Stimulated activated CD4-positive, alpha-beta T cell treated with anti-CD3 and anti-CD28 coated beads, Interleukin-1b, Interleukin-23, amount 100 ng/mL, for 4 hours (primary cell): ENCODE data around the gene PRR5L.
A peak's percentile ranks its signal among the peaks of the same experiment; 100 is the strongest.

Experiments used
- DNase-seq, 2 donors: peaks; one replicate each; pipeline ENCODE4 v3.0.0-alpha.2; 2020; ENCODE audit warnings: low read depth in 2 of 2

Gene PRR5L

DNA sequence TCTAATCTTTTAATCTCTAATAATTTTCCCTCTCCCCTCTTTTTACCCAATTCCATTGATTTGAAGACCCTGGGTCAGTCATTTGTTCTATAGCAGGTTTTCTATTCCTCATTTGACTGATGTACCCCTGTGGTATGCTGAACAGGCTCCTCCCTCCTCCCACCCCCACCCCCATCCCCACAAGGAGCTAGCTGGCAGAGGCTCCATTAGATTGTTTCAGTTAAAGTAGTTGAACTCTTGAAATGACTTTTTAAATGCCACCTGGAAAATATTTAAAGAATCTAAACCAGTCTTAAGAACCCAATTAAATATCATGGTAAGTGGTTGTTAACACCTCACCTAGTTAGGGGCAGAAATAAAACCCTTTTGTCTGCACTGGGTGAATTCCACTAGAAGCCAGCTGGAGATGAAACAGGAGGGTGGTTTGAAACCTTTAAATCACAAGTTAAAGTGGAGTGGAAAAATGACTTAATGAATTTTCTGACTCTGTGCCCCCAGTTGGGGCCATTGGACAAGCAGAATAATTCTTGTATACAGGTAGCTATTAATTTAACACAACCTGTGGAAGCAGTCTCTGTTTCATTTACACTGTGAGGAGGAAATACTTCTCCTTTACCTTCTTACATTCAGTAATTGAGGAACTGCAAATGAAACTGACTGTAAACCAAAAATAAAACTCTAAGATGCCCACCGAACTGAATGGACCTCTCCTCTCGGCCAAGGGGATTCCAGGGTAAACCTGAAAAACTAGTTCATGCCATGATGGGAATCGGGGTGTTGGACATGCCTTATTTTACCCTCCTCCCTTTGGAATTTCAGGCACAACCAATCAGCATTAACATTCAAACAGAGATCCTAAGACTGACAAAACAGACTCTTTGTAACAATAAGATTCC is 30.7 kb downstream of the PRR5L start:
- no peak for DNase-seq

DNA sequence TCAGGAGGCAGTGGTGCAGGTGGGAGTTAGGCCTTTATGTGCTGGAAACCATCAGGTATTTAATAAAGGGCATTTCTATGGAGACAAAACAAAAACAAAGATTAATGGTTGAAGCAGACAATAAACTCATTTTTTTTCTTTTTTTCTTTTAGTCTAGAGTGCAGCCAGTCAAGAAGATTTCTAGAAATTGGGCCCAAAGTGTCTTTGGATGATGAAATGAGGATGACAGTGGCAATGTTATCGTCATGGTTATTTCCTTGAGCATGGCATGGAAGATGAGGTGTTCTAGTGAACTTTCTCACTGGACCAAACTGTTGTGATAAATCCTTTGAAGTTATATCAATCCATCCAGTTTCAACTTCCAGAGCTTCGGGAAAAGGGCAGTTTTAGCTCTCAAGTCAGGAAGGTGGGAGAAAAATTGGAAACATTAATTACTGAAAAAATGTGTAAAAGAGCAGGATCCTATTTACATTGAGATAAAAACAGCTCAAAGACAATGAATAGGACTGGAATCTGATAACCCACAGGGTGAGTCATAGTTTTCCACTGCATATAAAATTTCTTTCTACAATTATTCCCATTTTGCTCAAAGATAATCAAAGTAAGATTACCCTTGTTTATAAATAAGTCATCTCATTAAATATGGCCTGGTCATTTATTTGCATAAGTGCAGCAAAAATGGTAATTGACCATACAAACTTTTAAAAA is 33.0 kb downstream of the PRR5L start:
- no peak for DNase-seq

DNA sequence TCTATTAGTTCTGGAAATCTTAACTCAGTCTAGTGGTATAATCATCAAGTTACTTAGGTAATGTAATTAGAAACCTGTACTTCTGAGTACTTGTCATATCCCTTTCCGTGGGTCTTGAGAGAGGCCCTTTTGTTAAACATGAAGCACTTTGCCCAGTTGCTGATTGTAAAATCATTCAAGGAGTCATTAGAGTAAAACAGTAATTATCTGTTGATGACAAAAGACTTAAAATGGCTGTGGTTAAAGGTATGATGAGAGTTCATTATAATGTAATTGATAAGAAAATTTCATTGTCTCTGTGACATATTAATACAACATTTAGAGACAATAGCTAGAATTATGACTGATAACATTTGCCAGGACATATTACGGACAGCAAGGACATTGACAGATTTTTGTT is 34.3 kb downstream of the PRR5L start:
- no peak for DNase-seq

DNA sequence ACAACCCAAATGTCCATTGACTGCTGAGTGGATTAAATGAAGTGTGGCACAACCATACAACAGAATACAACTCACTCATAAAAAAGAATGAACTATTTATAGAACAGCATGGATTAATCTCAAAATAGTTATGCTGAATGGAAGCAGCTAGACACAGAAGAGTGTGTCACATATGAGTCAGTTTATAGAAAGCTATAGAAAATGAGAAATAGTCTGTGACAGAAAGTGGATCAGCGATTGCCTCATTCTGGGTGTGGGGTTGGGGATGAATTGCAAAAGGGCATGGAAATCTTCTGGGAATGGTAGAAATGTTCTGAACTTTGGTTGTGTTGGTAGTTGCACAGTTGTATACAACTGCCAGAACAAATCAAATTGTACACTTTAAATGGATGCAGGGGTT is 37.4 kb downstream of the PRR5L start:
- no peak for DNase-seq

DNA sequence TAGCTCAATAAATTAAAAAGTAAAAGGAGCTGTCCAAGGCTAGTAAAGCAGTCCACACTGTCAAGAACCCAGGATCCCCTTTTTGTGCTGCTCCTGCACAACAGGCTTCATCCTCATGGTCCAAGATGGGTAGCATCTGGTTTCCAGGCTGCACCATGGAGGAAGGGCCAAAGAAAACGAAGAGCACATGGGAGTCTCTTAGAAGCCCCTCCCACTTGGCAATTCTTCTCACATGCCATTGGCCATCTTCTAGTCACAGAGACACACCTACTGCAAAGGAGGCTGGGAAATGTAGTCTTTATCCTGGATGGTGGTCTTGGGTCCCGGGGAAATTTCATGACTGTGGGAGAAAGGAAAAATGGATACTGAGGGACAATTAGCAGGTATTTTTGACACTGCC is 37.8 kb downstream of the PRR5L start:
- DNase-seq, result no peak

DNA sequence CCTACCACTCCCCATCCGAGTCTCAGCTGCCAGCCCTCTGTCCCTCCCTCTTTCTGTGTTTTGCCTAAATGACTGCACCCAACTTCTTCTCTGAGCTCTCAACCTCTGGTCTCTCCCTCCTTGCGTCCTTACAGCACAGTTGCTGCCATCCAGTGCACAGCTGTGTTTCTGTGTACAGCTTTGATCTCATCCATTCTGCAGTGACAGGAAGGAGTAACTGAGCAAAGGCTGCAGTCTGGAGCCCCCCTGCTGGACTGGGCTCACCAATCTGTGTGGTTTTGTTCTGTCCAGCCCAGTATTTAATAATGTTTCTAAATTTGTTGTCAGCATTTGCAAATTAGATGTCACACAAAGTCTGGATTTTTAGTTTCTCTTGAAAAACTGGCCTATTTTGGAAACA is 43.8 kb downstream of the PRR5L start:
- DNase-seq, result no peak

DNA sequence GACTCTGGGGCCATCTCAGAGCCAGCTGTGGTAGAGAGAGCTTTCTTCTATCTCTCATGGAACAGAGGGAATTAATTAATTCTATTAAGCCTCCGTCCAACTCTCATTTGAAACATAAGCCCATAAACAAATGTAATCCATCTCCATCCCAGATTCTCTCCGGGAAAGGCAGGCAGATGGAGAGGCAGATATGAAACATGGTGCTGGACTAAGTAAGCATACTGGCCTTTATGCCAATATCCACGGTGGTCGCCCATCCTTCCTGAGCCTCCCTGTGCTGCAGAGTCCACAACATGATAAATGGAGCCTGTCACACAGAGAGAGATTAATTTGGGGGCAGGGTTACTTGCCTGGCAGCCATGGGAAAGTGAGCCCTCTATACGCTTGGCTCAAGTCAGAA is 44.8 kb downstream of the PRR5L start:
- DNase-seq, result no peak

DNA sequence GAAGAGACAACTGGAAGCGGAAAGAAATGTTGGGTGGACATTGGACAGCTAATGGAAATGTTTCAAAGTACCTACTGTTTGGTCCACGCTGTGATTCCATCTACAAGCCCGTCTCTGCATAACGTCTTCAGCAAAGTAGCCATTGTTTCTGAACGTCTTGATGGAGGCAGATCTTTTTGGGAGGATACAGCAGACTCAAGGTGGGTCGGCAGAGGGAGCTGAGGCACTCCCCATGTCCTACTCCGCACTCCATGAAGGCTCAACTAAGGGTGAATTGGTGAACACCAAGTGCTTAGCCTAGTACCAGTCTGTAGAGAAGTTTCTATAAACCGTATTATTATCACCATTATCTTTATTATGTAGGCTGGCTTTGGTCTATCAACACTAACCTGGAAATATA is 45.8 kb downstream of the PRR5L start:
- no peak for DNase-seq

DNA sequence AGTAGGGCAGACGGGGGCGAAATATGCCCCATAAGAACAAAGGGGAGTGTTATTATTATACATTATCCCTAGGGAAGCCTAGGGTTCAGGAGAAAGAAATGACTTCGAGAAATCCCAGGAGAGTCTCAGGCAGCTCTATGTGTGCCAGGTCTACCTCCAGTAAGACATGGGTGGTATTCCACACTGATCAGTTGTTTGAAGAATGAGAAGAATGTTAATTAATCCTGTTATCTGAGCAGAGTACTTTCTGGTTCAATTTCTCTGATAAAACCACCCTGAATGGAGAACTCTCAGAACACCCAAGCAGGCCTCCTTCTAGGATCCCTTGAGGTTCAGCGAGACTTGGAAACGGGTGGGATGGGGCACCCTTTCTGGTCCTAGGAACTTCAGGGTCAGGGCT is 46.2 kb downstream of the PRR5L start:
- no peak for DNase-seq

DNA sequence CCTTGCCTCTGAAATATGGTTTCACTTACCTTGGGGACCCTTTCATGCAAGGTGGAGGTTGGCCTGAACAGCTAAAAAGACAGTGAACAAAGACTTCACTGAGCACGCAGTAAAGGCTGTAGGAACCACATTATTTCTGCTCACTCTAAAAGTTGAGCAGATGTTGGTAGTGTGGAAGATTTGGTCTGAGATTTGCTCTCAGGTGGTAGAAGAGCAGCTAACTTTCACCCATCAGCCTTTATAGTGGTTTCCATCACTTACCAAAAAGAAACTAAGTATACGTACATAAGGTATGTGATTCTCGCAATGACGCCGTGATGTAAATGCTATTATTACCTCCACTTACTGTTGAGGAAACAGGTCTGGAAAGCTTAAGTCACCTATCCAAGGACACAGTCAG is 47.3 kb downstream of the PRR5L start:
- no peak for DNase-seq

DNA sequence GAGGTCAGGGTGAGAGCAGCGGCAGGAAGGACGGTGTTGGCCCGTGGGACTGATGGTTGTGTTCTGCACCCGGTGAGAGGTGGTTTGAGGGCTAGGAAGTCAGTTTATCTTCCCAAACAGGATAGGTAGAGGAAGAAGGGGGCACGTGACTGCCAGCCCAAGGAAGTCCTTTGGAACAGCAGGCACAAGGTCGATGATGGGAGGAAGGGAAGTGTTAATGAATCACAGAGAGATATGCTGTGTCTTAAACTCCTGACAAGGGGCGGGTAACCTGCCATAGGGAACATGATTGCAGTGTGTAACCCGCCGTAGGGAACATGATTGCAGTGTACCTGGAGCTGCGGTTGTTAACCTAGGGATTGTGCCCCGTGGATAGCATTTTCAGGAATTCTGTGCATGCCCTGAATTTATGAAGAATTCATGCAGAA is 49.0 kb downstream of the PRR5L start:
- DNase-seq, result no peak

DNA sequence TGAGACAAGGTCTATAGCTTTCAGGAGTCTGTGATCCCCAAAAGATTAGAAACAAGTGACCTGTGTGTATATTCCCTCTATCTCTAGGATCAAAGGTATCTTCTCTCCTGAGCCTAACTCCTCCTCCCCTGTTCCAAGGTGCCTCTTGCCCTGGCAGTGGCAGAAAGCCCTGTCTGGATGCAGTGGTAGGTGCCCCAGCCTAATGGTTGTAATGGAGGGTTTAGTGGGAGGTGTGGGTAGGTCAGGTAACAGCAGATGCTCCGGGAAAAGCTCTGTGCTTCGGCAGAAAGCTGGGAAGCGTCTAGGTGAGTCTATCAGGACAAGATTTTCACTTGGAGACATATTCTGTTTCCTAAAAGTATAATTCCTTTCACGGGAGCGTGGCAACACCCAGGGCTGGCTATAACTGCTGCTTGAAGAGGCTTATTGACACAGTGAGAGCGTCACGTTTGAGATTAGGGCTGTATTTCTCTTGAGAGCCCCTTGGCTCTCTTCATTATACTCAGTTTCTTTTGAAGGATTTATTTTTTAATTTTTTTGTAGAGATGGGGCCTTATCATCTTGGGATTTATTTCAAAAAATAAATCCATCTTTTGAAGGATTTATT is 49.5 kb downstream of the PRR5L start:
- no peak for DNase-seq

DNA sequence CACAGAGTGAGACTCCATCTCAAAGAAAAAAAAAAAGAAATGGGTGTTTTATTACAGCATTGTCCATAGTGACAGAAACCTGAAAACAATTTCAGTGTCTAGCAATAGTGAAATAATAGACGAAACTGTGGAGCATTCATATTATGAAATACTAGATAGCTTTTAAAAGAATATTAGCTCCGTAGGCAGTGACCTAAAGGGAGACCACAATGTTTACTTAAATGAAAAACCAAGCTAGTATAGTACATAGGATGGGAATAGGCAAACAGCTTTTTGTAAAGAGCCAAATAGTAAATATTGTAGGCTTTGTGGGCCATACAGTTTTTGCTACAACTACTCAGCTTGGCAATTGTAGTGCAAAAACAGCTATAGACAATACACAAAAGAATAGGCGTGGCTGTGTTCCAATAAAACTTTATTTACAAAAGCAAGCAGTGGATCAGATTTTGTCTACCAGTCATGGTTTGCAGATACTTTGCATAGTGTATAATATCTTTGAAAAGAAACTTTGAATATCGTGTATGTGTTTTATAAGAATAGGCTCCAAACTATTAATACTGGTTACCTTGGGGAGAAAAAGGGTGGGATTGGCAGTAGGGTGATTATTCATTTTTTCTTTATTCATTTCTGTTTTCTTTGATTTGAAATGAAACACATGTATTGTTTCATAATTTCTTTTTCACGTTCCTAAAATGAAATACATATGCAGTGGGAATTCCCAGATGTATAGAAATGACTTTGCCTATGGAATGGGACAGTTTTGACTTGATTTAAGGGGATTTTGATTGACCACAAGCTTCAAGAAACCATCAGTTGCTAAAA is 50.7 kb downstream of the PRR5L start:
- no peak for DNase-seq

DNA sequence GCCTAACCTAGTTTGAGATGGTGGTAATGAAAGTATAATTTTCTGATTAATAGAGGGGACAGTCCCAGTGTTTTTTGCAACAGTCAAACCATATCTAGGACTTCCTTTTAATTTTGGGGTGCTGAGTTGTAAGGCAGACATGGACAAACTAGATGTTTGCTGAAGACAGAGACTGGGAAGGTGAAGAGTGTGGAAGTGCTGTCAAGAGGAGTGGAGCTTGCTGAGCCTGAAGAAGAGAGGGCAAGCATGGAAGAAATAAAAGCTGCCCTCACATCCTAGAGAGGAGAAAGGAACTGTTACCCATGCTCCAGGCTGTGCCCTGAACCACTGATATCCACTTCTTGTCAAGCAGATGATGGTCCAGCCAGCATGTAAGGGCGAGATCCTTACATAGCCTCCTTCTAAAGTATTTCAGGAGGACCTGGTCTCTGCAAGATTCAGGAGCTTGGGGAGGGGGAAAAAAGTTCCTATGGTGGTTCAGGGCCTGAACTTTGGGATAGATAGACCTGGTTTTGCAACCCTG is 51.4 kb downstream of the PRR5L start:
- no peak for DNase-seq

DNA sequence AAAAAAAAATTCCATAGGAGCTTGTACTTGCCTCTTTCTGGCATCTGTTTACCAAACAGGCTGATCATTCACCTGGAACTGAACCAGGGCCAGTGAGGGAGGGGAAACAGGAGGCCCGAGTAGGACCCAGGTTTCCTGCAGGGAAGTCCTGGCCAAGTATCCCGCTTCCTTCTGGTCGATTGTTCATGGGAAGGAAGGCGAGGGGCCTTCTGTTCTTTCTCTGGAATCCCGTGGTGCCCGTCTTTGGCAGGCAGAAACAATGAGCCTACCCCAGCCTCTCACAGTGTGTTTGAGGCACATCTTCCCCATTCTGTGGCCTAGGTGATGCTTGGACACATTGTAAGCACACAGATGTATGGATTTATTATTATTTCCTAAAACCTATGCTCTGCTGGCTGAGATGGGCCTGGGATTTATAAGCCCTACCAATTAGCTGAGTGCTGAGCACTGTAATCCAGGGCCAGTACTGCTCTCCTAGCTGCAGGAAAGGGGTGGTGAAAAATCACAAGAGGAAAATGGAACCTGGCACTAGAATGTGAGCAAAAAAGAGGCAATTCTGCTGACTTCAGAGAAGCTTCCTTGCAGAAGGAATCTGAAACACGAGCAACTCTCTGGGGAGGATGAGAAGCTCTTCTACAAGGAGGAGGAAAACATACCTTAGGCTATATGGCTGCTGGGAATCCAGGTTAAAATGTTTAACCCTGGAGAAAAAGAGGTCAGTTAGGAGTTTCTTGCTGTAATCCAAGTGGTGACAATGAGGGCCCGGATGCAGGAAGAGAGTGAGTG is 53.5 kb downstream of the PRR5L start:
- no peak for DNase-seq

DNA sequence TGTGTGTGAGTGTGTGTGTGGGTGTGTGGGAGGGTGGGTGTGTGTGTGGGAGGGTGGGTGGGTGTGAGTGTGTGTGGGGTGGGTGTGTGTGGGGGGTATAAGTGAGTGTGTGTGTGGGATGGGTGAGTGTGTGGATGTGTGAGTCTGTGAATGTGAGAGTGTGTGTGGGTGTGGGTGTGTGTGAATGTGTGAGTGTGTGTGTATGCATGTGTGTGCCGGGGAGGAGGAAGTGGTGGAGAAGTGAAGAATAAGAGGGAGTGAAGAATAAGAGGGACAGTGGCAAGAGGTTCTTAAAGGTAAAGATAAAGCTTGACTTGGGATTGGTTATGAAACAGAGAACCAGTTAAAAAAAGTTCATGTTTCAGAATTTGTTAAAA is 54.0 kb downstream of the PRR5L start:
- DNase-seq, result peak in 1 of 2 donors; percentile 5

DNA sequence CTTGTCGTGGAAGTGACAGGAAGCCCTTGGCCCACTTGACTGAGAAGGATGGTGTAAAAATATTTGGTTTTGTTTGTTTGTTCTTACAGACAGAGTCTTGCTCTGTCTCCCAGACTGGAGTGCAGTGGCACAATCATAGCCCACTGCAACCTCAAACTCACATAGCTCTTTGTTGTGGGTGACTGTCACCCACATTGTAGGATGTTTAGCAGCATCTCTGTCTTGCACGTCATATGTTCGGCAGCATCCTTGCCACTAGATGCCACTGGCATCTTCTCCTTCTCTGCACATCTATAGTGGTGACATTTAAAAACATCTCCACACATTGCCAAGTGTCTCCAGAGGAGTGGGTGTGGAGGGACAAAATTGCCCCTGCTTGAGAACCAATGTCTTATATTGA is 56.8 kb downstream of the PRR5L start:
- DNase-seq, result peak in 1 of 2 donors; percentile 32

DNA sequence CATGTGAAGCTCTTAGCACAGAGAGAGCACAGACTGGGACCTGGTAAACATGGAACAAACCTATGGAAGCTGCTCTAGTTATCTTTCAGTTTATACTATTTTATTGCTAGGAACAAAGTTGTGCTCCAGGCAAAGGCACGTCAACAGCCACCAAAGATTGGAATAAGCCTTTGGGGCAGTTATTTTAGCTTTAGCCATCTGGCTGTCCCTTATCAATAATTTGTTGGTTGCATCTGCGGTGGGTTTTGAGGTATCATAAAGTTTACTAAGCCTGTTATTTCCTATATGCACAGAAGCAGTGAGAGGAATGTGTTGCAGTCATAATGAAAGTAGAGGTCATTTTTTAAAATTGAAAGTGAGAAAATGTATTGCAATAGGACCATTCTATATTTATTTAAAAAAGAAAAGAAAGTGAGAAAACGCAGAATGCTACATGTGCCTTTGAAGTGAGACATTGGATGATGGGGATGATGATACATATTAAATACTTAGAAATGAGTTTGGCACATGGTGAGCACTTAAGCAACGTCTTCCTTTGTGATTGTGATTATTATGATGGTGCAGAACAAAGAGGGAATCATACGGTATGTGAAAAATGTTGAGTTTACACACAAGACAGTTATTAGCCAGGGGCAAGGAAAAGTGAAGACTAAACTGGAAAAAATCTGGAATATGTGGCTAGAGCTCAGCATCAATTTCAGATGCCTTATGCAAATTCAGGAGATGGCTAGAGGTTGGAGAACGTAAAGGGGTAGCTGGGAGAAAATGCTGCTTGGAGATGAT is 58.3 kb downstream of the PRR5L start:
- DNase-seq, result no peak

DNA sequence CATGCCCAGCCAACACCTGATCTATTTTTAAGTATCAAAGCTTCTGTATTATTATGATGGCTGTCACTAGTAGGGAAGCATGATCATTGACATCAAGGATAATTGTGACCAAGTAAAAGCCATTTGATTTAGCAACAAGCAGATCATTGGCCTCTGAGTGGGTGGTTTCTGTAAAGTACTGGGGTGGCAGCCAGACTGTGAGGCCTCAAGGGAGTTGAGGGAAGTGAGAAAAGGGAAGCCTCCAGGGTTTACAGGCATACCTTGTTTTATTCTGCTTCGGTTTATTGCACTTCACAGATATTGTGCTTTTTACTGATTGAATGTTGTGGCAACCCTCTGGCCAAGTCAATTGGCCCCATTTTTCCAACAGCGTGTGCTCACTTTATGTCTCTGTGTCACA is 60.1 kb downstream of the PRR5L start:
- no peak for DNase-seq

DNA sequence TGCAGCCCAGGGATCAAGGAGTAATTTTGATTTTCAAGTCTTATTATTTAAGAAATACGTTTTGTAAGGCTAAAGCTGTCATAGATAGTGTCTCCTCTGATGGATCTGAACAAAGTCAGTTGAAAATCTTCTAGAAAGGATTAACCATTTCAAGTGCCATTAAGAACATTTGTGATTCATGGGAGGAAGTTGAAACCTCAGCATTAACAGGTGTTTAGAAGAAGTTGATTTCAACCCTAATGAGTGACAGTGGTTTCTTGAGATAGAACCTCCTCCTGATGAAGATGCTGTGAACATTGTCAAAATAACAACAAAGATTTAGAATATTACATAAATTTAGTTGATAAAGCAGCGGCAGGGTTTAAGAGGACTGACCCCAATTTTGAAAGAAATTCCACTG is 61.7 kb downstream of the PRR5L start:
- no peak for DNase-seq
